Neural cell (in vitro differentiated cells): Measurements from ENCODE around the gene PYGM.

Source experiments
- EP300 ChIP-seq: fragments of 450-650 bp; conservative IDR thresholded peaks from 2 replicates; pipeline ENCODE4 v1.6.1; 2014; ENCODE audit warnings: antibody characterized with exemption, mild to moderate bottlenecking, moderate library complexity; ENCODE audit not compliant: poor library complexity, severe bottlenecking
- EZH2 ChIP-seq: fragments of 200-600, 300-800 bp; shearing (Covaris generic), sonication (generic); IDR thresholded peaks from 2 replicates; pipeline ENCODE4 v1.6.1; 2014; ENCODE audit warnings: antibody characterized with exemption, low read length, borderline replicate concordance, mild to moderate bottlenecking; ENCODE audit not compliant: insufficient read depth, poor library complexity, severe bottlenecking
- MXI1 ChIP-seq: fragments of 450-650 bp; conservative IDR thresholded peaks from 2 replicates; pipeline ENCODE4 v1.6.1; 2014; ENCODE audit warnings: antibody characterized with exemption, mild to moderate bottlenecking; ENCODE audit not compliant: poor library complexity, severe bottlenecking
- POLR2AphosphoS5 ChIP-seq: IDR thresholded peaks from 2 replicates; pipeline ENCODE4 v1.6.1; 2012
- SMC3 ChIP-seq: fragments of 450-650 bp; conservative IDR thresholded peaks from 2 replicates; pipeline ENCODE4 v1.6.1; 2014; ENCODE audit warnings: antibody characterized with exemption, mild to moderate bottlenecking, moderate library complexity; ENCODE audit not compliant: poor library complexity
- TAF1 ChIP-seq: IDR thresholded peaks from 2 replicates; pipeline ENCODE4 v1.6.1; 2012; ENCODE audit warnings: low read depth
- TF ChIP-seq, protein P1 (sequence below): fragments of 450-650 bp; IDR thresholded peaks from 2 replicates; pipeline ENCODE4 v1.5.1; 2014; ENCODE audit warnings: antibody characterized with exemption, mild to moderate bottlenecking, moderate library complexity; ENCODE audit not compliant: poor library complexity, severe bottlenecking
- TF ChIP-seq, protein P2 (sequence below): IDR thresholded peaks from 2 replicates; pipeline ENCODE4 v1.6.1; 2012; ENCODE audit warnings: borderline replicate concordance

DNA sequence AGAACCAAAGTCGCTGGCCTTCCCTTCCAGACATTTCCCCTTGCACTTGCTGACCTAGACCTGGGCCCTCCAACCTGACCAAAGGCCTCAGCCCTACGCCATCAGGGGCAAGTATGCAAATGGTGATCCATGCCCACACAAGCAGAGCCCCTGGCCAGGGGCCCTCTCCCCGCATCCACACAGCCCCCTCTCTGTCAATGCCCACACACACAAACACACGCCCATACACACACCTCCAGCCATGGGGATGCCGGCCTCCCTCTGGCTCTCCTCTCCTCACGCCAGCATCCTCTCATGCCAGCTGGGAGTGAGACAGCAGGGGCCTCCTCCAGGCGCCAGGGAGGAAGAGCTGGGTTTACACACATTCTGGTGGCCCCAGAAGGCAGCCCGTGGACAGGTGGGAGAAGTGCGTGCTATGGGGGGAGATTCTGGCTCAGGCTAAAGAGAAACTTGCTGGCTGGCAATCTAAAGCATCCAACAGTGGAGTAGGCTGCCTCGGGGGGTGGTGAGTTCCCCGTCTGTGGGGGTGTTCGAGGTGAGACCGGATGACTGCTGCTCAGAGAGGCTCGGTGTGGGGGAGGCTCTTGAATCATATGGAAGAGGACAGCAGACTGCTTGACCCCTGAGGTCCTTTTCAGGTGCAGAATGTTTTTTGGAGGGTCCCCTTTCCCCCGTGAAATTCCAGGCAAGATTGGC, 41.5 kb downstream of the PYGM start:
- no peak for TF ChIP-seq SMC3
- TF ChIP-seq, protein P1, sequence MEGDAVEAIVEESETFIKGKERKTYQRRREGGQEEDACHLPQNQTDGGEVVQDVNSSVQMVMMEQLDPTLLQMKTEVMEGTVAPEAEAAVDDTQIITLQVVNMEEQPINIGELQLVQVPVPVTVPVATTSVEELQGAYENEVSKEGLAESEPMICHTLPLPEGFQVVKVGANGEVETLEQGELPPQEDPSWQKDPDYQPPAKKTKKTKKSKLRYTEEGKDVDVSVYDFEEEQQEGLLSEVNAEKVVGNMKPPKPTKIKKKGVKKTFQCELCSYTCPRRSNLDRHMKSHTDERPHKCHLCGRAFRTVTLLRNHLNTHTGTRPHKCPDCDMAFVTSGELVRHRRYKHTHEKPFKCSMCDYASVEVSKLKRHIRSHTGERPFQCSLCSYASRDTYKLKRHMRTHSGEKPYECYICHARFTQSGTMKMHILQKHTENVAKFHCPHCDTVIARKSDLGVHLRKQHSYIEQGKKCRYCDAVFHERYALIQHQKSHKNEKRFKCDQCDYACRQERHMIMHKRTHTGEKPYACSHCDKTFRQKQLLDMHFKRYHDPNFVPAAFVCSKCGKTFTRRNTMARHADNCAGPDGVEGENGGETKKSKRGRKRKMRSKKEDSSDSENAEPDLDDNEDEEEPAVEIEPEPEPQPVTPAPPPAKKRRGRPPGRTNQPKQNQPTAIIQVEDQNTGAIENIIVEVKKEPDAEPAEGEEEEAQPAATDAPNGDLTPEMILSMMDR, result no peak
- no peak for TF ChIP-seq MXI1
- TF ChIP-seq TAF1, result no peak
- no peak for TF ChIP-seq POLR2AphosphoS5
- TF ChIP-seq EZH2, result no peak
- TF ChIP-seq, protein P2, sequence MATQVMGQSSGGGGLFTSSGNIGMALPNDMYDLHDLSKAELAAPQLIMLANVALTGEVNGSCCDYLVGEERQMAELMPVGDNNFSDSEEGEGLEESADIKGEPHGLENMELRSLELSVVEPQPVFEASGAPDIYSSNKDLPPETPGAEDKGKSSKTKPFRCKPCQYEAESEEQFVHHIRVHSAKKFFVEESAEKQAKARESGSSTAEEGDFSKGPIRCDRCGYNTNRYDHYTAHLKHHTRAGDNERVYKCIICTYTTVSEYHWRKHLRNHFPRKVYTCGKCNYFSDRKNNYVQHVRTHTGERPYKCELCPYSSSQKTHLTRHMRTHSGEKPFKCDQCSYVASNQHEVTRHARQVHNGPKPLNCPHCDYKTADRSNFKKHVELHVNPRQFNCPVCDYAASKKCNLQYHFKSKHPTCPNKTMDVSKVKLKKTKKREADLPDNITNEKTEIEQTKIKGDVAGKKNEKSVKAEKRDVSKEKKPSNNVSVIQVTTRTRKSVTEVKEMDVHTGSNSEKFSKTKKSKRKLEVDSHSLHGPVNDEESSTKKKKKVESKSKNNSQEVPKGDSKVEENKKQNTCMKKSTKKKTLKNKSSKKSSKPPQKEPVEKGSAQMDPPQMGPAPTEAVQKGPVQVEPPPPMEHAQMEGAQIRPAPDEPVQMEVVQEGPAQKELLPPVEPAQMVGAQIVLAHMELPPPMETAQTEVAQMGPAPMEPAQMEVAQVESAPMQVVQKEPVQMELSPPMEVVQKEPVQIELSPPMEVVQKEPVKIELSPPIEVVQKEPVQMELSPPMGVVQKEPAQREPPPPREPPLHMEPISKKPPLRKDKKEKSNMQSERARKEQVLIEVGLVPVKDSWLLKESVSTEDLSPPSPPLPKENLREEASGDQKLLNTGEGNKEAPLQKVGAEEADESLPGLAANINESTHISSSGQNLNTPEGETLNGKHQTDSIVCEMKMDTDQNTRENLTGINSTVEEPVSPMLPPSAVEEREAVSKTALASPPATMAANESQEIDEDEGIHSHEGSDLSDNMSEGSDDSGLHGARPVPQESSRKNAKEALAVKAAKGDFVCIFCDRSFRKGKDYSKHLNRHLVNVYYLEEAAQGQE, result no peak
- no peak for TF ChIP-seq EP300
